DMS114 treated with DMSO at 0.1 percent for 48 hours (cell line): ENCODE results near the gene GPR3.

Experiments
- DNase-seq: peaks from one replicate; lab custom pipeline; 2025; ENCODE audit not compliant: unreplicated experiment; lab: John Stamatoyannopoulos, UW

The GPR3 gene

DNA sequence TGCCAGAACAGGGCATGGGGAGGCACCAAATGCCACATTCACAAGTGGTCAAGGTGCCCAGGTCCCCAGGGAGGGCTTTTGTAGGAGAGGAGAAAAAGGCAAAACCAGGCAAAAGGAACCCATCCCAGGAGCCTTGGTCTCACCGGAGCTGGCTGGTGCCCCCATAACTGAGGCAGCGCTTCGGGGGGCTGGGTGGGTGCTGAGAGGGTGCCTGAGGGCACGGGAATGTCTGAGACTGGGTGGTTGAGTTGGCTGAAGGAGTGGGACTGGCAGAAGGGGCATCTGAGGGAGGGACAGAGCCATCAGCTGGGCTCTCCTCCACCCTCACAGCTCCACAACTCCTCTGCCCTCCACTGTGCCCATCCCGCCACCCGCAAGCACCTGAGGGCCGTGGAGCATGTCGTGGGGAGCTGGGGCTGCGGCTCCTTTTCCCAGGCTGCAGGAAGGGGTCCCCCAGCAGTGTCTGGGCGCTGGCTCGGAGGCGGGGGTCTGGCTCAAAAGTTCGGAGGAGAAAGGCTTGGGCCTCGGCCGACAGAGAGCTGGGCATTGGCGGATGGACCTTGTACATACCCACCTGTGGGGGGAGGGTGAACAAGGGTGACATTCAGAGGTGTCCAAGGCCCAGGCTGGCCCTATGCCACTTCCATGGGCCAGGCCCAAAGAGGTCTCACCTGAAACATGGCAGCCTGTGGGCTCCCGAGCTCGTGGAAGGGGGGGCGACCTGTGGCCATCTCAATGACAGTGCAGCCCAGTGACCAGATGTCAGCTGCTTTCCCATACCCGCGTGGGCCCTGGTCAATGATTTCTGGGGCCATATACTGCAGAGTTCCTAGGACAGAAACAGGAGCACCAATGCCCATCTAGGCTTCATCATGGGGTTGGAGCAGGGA lies 34.1 kb upstream of the GPR3 start:
- DNase-seq, result no peak

DNA sequence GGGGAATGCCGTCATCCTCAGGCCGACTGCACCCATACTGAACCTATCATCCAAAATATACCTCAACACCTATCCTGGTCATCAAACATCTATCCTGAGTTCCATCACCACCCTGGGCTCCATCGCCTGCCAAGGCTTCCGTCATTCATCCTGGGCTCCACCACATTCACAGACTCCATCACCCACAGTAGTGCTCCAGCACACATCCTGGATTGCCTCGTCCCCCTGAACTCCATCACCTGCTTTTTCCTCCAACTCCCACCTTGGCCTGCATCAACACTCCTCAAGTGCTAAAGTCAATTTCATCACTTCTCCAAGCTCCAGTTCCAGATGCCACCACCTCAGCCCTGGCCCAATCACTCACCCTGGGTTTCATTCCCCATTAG lies 33.5 kb upstream of the GPR3 start:
- DNase-seq, result no peak

GRCh38 chr1:27359822-27360158 lies 32.6 kb upstream of the GPR3 start:
- no peak for DNase-seq

DNA sequence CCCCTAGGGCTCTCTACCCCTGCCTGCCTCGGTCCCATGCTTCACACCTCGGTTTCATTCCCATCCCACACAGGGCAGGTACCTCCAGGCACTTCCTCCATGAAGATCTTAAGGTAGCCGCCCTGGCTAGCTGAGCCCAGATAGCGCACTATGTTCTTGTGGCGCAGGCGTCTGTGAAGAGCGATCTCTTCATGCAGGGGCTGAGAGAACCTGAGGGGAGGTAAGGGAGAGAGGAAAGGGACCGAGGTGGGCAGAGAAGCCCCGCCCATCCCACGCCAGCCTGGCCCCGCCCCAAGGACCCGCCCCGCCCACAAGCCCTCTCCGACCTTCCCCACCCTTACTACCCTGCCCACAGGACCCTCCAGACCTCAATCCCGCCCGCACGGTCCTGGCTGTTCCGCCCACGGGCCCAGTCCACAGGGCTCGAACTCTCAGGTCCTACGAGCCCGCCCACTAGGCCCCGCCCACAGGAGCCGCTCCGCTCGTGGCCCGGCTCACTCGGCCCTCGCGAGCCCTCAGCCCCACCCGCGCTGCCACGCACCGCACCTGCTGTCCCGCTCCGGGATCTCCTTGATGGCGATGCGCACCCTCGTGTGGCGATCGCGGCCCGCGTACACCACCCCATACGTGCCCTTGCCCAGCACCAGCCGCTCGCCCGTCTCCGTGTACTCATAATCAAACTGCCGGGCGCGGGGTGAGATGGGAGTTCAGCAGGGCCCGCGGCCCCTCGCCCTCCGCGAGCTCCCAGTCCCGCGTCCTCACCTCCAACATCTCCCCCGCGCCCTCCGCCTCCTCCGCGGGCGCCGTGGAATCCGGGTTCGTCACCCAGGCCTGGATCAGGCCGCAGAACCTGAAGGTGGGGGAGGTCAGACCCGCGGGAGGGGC lies 32.0 kb upstream of the GPR3 start:
- DNase-seq, result no peak

- DNase-seq, result no peak
These were observed 31.4 kb upstream of the GPR3 start for GRCh38 chr1:27361044-27361402.

DNA sequence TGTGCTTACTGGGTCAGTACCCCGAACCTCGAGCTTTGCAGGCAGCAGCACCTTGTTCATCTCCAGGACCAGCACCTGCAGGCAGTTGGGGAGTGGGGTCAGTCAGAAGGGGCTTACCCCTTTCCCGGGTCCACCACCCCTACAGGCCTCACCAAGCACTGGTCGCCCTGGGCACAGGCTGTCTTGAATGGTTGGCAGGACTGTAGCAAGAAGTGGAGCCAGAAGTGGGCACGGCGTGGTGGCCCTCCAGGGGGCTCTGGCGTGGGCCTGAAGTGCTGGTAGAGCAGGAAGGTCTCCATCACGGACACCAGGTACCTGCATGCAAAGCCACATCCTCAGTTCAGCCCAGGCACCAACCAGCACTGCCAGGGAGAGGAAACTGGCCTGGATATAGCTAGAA lies 30.9 kb upstream of the GPR3 start:
- no peak for DNase-seq

GRCh38 chr1:27363766-27364695 lies 28.4 kb upstream of the GPR3 start:
- no peak for DNase-seq

GRCh38 chr1:27364696-27365371 lies 27.6 kb upstream of the GPR3 start:
- no peak for DNase-seq

DNA sequence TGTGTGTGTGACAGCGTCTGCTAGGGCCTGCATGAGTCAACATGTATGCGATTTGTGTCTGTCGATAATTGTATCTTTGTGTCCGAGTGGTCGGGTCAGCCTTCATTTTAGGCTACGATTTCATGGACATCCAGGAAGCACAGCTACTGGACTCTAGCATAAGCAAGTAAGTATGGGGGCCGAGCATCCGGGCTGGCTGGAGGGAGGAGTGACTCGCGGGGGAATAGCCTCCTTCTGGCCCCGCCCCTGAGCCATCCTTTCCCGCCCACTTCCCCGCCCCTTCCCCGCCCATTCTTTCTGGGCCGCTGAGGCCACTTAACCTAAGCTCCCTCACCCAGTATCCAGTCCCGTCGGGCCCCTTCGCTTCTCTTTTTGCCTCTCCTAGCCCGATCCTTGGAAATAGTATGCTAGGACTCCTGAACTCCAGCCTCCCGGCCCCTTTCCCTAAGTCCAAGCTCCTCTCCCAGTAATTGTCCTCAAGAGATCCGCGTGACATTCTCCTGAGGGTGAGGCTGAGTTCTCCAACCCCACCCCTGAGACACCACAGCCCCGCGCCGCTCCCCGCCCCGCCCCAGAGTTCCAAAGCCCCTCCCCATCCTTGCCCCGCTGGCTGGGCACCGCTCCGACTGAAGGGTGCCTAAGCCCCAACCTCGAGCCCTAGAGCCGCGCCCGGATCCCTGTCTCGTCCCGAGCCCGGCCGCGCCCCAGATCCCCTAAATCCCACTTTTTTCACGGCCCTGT lies 26.9 kb upstream of the GPR3 start:
- DNase-seq, result peak; percentile 78

- peak; percentile 78 for DNase-seq
These were observed 26.4 kb upstream of the GPR3 start for GRCh38 chr1:27366113-27366410.

DNA sequence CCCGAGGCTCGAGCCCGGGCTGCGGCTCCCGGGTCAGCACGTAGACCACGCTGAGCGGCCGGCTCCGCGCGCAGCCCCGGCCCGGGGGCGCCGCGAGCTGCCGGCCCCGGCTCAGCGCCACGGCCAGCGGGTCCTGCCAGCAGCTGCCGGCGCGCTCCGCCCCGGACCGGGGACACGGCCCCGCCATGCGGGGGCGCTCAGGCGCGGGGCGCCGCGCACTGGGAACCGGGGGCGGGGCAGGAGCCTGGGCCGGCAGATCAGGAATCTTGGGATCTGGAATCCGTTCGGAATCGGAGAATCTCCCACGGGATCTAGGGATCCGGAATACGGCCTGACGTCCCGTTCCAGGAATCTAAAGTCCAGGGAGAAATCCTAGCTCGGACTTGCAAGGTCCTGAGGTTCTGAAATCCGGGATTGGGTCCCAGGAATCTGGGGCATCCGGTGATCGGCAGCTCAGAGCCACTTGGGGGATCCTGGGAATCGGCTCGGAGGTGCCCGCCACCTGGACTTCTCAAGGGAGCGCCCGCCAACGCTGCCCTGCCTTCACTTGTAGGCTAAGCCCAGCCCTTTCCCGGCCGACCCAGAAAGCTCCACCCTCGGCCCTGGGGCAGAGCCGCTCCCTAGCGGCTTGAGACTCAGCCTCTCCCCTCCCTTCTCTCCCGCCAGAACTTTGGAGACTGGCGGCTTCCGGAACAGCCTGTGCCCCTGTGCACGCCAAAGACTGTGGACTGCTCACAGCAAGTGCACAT lies 25.8 kb upstream of the GPR3 start, which contains the start of gene MAP3K6:
MAP3K6 (minus strand) TSS at position 551 of the 749 bp plus-strand sequence; CDS start at position 187, 364 bp downstream.
- peak; percentile 61 for DNase-seq

- no peak for DNase-seq
These were observed 25.2 kb upstream of the GPR3 start for GRCh38 chr1:27367160-27367650.

- DNase-seq, result peak; percentile 23
These were observed 23.4 kb upstream of the GPR3 start for GRCh38 chr1:27368869-27369582.

- no peak for DNase-seq
These were observed 20.2 kb upstream of the GPR3 start for GRCh38 chr1:27372022-27372807.

DNA sequence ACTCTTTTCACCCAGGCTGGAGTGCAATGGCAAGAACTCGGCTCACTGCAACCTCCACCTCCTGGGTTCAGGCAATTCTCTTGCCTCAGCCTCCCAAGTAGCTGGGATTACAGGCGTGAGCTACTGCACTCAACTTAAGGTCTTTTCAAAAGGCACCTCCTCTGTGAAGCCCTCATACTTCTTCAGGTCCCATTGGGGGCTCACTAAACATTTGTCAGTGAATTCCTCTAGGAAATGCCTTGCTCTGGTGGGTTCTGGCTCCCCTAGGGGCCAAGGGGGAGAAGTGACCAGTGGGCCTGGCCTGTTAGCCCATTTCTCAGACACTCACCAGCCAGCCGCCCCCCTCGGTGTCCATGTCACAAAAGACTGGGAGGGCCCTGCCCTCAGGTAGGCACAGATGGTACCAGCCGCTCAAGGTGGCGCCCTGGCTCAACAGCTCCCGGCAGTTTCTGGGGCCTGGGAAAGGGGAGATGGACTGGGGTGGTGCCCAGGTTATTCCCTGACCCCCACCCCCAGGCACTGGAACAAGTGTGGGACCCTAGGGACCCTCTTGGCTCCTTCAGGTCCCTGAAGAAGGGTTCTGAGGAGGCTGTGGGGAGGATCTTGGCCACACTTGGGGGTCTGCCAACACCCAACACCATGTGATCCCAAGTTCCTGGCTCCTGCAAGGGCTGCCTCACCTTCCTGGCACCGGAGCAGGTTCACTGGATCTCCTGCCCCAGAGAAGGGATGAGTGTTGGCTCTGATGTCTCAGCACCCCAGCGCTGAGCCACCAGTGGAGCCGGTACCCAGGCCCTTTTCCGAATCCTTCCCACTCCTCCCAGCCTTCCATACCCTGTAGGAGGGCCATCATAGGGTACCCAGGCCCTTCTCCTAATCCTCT lies 19.4 kb upstream of the GPR3 start:
- DNase-seq, result no peak

- no peak for DNase-seq
These were observed 17.9 kb upstream of the GPR3 start, which contains the start of gene FCN3 for GRCh38 chr1:27374362-27375086. FCN3 (minus strand) TSS chr1:27374824; CDS start chr1:27374818, 6 bp downstream.
